HG03442 (cell line): ENCODE results near the gene ISOC2.
"Not testable (repeated sequence)": the region's sequence is repeated elsewhere in the genome, so short reads cannot be mapped to it uniquely, and the experiment has no call there.

Experiments
- ATAC-seq: cut with Tn5 transposase; IDR thresholded peaks from one replicate; pipeline ENCODE4 v1.9.1; 2021; ENCODE audit warnings: mild to moderate bottlenecking, moderate library complexity; ENCODE audit not compliant: unreplicated experiment

The ISOC2 gene

DNA sequence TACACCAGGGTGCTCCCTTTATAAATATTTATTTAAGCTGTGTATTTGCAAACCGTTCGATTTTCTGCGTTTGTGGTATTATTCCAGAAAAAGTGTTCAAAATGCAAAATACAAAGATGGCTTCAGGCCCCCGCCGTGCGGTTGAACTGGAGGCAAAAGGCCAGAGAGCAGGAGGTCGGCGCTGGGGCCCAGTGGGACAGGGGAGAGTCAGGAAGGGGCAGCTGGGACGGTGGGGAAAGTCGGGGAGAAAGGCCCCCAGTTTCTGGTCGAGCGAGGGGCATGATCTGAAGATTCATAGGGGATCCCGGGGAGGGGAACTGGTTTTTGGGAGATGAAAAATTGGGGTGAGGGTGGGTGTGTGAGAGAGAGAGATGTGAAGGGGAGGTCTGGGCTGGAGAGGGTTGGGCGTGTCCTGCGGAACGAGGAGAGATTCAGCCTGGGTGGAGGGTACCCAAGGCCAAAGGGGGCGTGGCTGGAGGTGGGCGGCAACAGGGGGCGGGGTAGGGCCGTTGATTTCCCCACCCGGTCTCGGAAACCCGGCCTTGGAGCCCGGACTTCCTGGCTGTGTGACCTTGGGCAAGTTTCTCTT, 678 bp downstream of the ISOC2 start:
- no peak for ATAC-seq

DNA sequence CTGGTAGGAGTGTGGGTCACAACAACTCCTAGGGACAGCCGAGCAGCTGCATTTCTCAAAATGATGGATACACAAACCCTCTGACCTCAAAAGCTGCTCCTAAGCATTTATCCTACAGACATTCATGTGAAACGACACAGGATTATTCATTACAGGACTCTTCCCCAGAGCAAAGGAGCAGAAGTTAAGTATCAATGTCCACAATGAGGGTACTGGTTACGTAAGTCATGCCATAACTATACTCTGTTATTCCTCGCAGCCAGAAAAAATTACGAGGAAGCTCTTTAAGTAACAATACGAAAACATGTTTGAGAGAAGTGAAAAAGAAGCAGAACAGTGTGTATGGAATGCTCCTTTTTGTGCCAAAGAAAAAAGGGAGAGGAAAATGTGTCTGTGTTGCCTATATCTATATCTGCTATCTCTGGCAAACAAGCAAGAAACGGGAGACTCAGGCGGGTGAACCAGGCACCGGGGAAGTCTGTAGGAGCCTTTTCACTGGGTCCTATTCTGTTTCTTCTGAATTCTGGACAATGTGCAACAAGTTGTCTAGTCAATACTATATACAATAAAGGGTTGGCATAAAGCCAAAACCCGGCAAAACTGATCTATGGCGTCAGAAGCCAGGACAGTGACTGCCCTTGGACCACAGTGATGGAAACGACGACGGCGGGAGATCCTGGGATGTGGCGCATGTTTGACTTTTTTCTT, 1.3 kb downstream of the ISOC2 start:
- ATAC-seq, result no peak

DNA sequence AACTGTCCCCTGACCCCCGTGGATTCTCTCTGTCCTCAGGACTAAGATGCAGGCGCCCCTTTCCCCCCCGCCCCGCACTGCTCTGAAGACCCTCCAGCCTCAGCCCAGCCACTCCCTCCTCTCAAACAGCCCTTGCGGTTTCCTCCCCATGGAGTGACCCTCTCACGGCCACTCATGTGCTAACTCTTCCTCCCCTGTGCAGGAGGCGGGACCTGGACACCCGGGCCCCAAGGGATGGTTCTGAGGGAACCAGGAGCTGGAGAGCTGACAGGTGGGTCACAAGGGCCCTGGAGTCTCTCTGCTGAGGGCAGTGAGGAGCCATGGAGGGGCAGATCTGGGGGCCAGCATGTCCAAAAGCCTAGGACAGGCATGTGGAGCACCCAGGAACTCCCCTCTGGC, 1.9 kb downstream of the ISOC2 start:
- no peak for ATAC-seq

DNA sequence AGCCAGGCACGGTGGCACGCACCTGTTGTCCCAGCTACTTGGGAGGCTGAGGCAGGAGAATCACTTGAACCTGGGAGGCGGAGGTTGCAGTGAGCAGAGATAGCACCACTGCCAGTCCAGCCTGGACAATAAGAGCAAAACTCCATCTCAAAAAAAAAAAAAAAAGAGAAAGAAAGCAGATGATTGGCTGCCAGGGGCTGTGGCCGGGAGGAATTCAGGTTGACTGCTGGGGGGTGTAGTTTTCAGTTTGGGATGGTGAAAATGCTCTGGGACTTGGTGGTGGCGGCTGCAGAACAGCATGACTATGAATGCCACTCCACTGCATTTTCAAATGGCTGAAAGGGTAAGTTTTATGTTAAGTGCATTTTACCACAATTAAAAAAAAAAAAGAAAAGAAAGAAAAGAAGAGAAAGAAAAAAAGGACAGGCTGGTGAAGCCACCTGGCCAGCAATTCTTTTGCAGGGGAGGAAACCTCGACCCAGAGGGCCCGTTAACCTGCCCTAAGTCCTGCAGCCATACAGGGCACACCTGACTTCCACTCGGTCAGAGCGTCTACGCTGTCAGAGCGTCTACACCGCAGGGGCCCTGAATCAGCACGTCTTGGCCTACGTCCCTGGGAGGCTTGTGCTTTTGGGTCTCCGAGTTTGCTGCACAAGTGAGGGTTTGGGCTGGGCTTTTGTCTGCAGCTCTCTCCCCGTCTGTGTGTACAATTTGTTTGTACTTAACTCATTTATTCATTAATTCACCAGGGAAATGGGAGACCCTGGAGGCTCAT, 3.6 kb downstream of the ISOC2 start:
- no peak for ATAC-seq

DNA sequence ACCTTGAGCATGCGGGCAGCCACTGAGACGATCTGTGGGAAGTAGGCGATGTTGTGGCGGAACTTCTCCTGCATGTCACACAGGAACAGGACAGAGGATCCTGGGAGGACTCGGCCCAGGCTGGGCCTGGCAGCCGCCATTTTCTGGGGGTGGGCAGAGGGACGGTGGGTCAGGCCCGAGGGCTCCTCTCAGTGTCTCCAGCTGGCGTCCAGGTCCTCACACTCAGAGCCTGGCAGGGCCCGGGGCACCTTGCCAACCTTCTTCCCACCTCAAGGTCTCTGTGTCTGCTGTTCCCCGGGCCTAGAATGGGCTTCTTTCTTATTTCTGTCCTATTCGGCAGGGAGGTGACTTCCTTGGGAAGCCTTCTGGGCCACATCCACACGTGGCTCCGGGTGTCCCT, 5.1 kb downstream of the ISOC2 start:
- ATAC-seq, result no peak

DNA sequence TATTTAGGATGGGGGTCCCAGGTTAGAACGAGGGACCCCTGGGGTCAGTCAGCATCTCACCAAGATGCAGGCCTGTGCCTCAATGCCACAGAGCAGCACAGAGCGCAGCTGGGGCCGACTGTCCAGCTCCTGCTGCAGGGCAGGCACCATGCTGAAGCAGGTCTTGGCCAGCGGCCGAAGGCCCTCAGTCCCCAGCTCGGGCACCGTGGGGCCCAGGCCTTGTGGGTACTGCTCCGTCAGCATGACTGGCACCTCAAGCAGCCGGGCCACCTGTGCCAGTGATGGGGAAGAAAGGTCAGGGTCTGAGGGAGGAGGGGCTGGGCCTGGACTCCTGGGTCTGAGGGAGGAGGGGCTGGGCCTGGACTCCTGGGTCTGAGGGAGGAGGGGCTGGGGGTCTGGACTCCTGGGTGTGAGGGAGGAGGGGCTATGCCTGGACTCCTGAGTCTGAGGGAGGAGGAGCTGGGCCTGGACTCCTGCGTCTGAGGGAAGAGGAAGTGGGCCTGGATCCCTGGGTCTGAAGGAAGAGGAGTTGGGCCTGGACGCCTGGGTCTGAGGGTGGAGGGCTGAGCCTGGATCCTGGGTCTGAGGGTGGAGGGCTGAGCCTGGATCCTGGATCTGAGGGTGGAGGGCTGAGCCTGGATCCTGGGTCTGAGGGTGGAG, 5.7 kb downstream of the ISOC2 start:
- ATAC-seq, result no peak

DNA sequence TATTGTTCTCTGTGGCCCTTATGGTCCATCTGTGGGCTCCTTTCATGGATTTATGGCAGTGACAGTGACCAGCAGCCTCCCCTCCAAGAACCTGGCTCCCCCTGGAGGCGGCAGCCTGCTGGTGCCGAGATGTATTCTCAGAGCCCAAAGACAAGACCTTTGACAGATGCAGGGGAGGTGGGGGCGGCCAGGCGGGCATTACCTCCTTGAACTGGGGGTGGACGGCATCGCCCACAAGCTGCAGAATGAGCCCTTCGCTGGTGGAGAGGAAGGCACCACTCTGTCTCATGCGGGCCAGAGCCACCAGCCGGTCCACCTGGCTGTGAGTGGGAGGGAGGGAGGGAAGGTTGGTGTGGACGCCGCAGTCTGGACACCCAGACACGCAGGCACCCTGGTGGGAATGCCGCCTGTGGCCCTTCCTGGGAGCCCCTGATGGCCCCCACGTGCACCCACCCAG, 6.6 kb downstream of the ISOC2 start:
- no peak for ATAC-seq

DNA sequence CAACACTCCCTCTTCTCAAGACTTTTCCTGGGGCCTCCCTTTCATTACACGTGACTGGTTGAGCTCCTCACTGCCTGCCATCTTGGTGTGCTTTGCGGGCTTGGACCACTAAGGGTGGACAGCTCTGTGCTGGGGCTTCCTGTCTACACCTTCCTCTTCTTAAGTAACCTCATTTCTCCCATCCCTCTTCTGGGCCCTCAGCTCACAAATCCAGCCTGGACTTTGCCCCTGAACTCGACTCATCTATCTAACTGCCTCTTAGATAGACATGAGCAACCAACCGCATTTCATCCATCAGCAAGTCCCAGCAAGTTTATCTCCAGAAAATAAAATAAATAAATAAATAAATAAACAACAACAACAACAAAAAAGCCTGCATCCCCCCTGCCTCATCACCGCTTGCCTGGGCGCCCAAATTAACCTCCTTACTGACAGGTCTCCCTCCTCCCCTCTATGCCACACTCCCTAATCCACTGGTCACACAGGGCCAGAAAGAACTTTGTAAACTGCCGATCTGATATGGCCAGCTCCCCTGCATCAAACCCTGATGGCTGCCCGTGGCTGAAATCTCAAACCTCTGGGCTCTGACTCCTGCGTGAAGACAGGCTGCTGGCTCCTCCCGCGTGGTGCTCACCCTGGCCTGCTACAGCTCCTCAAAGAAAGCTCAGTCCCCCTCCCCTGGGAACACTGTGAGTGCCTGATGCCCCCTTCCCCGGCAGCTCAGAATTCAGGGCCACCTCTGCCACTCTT, 7.8 kb downstream of the ISOC2 start:
- ATAC-seq, result no peak

DNA sequence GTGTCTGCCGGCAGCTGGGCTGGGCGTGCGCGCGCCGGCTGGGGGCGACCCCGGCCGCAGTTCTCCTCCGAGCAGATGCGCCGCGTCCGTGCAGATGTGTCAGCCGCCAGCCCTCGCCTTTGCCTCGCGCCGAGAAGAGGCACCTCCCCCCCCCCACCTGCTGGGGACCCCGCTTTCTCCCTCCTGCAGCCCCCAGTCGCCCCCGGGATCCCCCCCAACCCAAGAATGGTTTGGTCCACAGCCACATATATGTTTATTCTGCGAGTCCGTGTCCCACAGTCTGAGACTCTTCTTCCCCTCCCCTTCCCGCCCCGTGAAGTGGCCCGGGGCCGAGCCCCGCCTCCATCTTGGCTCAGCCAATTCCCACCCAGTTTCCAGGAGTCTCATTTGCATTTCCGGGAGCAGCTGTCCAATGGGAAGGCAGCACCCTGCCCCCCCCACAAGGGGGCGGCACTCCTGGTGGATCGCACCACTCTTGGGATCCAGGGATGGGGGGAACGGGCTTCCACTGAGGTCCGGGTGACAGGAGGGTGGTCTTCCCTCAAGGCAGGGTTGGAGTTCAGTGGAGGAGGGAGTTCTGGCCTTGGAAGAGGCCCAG, 8.6 kb downstream of the ISOC2 start:
- ATAC-seq, result no peak

DNA sequence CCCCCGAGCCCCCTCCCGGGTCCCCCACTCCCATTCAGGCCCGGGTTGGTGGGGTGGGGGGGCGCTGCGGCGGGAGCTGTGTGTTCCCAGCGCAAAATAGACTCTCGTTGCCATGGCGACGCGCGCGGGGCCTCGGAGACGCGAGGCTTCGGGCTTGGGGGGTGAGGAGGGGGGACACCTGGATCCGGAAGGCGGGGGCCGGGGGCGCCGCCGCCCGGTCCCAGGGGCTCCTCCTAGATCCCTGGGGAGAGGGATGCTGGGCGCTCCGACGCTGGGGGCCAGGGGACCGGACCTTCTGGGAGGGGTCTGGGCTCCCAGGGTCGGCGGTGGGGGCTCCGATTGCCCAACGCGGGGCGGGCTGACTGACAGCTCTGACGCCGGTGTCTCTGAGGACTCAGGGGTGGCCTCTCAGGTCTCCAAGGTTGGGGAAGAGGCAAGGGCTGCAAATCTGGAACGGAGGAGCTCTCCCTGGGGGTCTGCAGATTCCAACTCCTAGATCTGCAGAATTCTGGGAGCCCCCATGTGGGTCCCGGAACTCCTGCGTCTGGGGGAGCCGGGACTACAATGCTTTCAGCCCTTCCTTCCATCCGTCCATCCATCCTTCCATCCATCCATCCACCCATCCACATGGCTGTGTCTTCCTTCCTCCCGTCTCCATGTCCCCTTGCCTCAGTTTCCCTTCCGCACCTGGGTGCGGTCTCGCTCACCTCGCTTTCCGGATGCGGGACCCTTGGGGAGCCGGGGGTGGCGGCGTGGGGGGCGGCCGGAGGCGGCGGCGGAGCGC, 9.3 kb downstream of the ISOC2 start:
- ATAC-seq, result no peak

DNA sequence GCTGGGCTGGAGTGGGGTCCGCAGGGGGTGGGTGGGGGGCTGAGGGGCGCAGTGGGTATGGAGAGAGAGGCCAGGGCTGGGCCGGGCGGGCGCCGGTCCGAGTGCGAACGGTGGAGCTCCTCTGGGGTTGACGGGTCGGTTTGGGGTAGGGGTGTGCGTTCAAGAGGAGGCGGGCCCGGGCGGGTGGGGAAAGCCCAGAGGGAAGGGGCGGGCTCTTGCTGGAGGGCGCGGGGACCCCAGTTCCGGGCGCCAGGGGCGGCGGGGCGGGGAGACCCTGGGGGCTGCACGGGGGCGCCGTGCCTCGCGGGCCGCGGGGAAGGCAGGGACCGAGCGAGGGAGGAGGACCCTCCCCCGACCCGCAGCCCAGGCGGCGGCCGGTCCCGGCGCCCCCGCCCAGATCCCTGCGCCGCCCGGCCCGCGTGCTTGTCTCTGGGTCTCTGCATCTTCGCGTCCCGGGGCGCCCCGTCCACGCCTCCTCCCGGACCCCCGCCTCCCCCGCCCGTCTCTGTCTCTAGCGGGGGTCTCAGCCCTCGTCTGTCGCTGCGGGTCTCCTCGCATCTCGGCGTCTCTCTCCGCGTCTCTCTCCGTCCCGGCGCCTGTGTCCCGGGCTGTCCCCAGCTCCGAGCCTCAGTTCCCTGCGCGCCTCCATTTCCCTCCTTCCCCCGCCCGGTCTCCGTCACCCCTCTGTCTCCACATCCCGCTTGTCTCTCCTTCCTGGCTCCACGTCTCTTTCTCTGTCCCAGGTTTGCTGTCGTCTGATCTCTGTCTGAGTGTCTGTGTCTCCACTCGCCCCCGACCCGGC, 10.1 kb downstream of the ISOC2 start:
- ATAC-seq, result no peak

DNA sequence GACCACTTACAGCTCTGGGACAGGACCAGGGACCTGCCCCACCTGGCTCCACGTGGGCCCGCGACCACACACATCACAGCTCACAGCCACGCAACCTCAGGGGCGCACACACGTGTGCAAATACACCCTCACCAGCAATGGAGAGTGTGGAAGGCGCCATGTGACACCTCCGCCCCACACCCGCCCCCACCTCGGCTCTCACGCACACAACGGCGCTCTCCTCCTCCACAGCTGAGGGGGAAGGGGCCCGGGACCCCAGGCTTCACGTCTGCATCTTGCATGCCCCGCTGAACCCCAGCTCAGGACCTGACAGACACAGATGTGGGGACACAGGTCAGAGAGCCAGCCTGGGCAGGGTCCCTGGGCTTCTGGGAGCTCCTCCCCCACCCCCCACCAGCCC, 12.0 kb downstream of the ISOC2 start:
- ATAC-seq, result no peak

DNA sequence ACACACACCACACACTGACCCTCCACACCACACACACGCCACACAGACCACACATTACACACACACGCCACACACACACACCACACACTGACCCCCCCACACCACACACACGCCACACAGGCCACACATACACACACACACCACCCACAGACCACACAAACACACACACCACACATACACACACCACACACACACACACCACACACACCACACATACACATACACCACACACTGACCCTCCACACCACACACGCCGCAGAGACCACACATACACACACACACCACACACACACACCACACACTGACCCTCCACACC, 13.3 kb downstream of the ISOC2 start:
- ATAC-seq, result not testable (repeated sequence)

DNA sequence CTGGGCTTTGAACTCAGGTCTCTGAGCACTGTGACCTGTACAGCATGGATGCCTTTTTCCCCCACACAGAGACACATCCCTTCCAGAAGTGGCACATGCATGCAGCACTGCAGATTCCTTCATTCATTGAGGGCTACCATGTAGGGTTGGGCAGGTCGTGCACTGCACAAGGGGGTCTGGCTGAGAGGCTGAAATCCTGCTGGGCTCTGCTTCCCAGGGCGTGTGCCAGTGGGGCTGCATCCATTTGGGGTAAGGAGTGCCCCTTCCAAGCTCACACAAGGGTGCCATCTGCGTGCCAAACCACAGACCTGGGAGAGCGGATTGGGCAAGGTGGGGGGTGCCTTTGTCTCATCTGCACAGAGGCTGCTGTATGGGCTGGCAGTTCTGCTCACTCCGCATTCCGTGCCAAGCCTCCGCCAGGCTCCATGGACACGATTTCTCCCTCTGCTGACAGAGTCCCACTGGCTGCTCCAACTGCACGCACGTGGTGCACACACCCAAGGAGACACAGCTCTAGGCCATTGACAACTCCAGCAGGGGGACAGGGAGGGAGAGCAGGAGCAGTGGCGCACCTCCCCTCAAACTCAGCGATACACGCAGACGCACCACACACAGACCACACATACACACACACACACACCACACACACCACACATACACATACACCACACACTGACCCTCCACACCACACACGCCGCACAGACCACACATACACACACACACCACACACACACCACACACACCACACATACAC, 13.8 kb downstream of the ISOC2 start:
- no peak for ATAC-seq

DNA sequence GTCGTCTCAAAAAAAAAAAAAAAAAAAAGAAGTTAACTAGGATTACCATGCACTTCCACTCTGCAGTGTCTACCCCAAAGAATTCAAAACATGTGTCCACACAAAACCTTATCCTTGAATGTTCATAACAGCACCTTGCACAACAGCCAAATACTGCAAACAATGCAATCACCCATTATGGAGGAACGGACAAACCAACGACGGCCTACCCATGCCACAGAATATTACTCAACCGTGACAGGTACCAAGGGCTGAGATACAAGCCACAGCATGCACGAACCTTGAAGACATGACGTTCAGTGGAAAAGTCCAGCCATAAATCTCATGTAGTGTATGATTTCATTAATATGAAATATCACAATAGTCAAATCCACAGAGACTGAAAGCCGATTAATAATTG, 15.4 kb downstream of the ISOC2 start:
- ATAC-seq, result no peak

DNA sequence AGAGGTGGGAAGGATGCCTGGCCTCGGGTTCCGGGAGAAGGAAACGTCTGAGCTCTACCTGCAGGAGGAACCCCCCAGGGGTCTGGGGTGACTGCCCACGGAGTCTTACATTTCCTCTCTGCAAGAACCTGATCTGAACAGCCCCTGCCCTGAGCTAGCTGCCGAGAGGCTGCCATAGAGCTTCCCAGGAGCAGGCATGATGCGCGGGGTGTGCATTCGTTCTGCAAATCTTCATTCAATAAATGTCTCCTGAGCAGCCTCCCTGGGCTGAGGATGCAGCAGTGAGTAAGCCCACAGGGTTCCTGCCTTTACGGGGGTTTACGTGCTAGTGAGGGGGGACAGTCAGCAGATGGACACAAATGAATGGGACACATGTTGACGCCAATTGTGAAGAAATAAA, 16.8 kb downstream of the ISOC2 start:
- no peak for ATAC-seq

DNA sequence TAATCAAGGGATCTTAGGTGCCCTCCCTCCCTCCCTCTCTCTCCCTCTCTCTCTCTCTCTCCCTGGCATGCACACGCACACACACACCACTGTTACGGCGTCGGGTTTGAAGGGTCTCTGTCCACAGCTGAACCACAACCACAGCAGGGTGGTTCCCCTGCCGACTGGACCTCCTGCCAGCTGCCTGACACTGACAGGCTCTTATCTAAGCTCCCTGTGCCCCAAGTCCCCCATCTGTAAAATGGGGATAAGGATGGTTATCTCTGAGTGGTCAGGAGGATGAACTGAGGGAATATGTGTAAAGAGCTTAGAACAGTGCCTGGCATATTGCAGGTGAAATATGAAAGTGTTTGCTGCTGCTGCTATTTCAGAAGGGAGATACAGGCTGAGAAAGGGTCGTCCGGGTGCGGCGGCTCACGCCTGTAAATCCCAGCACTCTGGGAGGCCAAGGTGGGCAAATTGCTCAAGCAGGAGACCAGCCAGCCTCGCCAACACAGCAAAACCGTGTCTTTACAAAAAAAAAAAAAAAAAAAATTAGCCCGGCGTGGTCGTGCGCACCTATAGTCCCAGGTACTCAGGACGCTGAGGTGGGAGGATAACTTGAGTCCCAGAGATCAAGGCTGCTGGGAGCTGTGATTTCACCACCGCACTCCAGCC, 17.5 kb downstream of the ISOC2 start:
- ATAC-seq, result no peak
